ENCODE results near the gene ZNF99.

ZNF99 gene

DNA sequence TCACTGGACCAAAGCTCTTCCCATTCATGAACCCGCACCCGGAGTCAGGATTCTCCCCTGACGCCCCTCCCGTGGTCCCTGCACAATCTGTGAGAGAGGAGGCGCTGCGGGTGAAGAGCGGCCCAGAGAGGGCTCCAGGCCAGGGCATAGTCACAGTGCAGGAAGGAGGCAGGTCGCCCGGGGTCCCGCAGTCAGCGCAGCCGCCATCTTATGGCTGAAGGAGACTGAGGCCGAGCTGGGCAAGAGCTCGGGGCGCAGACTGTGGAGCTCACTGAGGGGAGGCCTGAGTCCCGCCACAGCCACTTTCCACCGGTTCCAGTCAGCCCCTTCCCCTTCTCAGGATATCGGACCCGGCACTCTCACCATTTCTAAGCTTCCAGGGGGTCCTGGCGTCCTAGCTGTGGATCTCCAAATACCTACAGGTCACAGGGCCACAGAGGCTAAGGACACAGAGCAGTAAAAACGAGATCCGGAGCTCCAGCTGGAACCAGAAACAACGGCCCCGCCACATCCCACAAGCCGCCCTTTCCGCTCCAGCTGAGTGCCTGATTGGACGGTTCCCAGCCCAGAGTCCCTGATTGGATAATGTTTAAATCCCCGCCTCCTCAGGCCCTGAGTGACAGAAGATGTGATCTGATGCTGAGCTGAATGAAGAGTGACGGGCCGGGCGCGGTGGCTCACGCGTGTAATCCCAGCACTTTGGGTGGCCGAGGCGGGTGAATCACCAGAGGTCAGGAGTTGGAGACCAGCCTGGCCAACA is at the start of gene ZNF99:
ZNF99 (minus strand) TSS at position 501 of the 760 bp plus-strand sequence; CDS start at position 366, 135 bp downstream.
- H3F3A ChIP-seq (ENCODE audit: low read depth): no peaks in the 10 kb centered on the region
- no peaks in the 10 kb centered on the region for H3K36me3 ChIP-seq (ENCODE audit: insufficient read depth, low read length)
- no peaks in the 10 kb centered on the region for H3K27me3 ChIP-seq (ENCODE audit: insufficient read depth, low read length, poor library complexity, severe bottlenecking)
- no peaks in the 10 kb centered on the region for H4K20me1 ChIP-seq (ENCODE audit: insufficient read depth, low read length, poor library complexity, severe bottlenecking)
- H3K4me3 ChIP-seq (ENCODE audit: low read length, poor library complexity, severe bottlenecking): no peak within 1 kb of the TSS
- no peaks in the 10 kb centered on the region for H3K9me3 ChIP-seq (ENCODE audit: insufficient read depth, low read depth, low read length)
- H3K4me2 ChIP-seq (ENCODE audit: low read depth, low read length, poor library complexity, severe bottlenecking): no peak within 1 kb of the TSS
- H2AFZ ChIP-seq (ENCODE audit: low read length): no peak within 1 kb of the TSS
- H3K4me1 ChIP-seq (ENCODE audit: insufficient read depth, low read length, poor library complexity, severe bottlenecking): no peaks in the 10 kb centered on the region
- no peaks in the 10 kb centered on the region for H3K79me2 ChIP-seq (ENCODE audit: insufficient read depth, low read length)
- H3K9me2 ChIP-seq (replicated peaks; ENCODE audit: low read depth, low read length): no peaks in the 10 kb centered on the region
- TF ChIP-seq CTCF (conservative IDR thresholded peaks at IDR 0.05; ENCODE audit: low read length): no peak
- TF ChIP-seq EZH2phosphoT487 (IDR thresholded peaks at IDR 0.05; ENCODE audit: borderline replicate concordance): no peak
- H3K9ac ChIP-seq (ENCODE audit: low read depth, low read length, poor library complexity, severe bottlenecking): no peak within 1 kb of the TSS

DNA sequence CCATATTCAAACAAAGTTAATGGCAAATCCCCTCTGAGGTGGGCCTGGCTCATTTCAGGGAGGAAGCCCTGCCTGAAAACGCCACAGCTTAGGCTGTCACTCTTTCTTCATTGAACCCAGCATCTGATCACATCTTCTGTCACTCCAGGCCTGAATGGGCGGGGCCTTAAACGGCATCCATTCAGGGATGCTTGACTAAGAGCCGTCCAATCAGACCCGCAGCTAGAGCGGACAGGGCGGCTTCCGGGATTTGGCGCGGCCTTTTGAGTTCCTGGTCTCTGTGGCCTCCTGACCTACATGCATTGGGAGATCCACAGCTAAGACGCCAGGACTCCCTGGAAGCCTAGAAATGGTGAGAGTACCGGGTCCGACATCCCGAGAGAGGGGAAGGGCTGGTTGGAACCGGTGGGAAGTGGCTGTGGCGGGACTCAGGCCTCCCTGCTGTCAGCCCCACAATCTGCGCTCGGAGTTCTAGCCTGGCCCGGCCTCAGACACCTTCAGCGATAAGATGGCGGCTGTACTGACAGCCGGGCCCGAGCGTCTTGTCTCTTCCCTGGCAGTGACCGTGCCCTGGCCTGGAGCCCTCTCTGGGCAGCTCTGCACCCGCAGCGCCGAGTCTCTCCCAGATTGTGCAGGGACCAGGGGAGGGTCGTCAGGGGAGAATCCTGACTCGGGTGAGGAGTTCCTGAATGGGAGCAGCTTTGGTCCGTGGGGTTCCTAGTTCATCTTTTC is 48.2 kb upstream of the ZNF99 start, which contains the start of gene ZNF723:
ZNF723 (plus strand) TSS at position 261 of the 732 bp plus-strand sequence; CDS start at position 350, 89 bp downstream.
- H3K9ac ChIP-seq (ENCODE audit: low read depth, low read length, poor library complexity, severe bottlenecking): no peak within 1 kb of the TSS
- H3K9me2 ChIP-seq (replicated peaks; ENCODE audit: low read depth, low read length): no peaks in the 10 kb centered on the region
- no peaks in the 10 kb centered on the region for H3K79me2 ChIP-seq (ENCODE audit: insufficient read depth, low read length)
- no peak within 1 kb of the TSS for H3K4me3 ChIP-seq (ENCODE audit: low read length, poor library complexity, severe bottlenecking)
- no peaks in the 10 kb centered on the region for H3K27me3 ChIP-seq (ENCODE audit: insufficient read depth, low read length, poor library complexity, severe bottlenecking)
- TF ChIP-seq EZH2phosphoT487 (IDR thresholded peaks at IDR 0.05; ENCODE audit: borderline replicate concordance): no peak
- TF ChIP-seq CTCF (conservative IDR thresholded peaks at IDR 0.05; ENCODE audit: low read length): no peak
- H2AFZ ChIP-seq (ENCODE audit: low read length): no peak within 1 kb of the TSS
- no peaks in the 10 kb centered on the region for H3F3A ChIP-seq (ENCODE audit: low read depth)
- peaks cover 4% of the 10 kb centered on the region; the same call in 1 of the 2 replicates for H3K9me3 ChIP-seq (ENCODE audit: insufficient read depth, low read depth, low read length)
- H3K4me2 ChIP-seq (ENCODE audit: low read depth, low read length, poor library complexity, severe bottlenecking): no peak within 1 kb of the TSS
- no peaks in the 10 kb centered on the region for H3K4me1 ChIP-seq (ENCODE audit: insufficient read depth, low read length, poor library complexity, severe bottlenecking)
- H4K20me1 ChIP-seq (ENCODE audit: insufficient read depth, low read length, poor library complexity, severe bottlenecking): no peaks in the 10 kb centered on the region
- H3K36me3 ChIP-seq (ENCODE audit: insufficient read depth, low read length): no peaks in the 10 kb centered on the region

GRCh38 chr19:22831211-22831610 is 47.3 kb upstream of the ZNF99 start:
- H3K27me3 ChIP-seq (ENCODE audit: insufficient read depth, low read length, poor library complexity, severe bottlenecking): no peaks in the 10 kb centered on the region
- H4K20me1 ChIP-seq (ENCODE audit: insufficient read depth, low read length, poor library complexity, severe bottlenecking): no peaks in the 10 kb centered on the region
- no peak for TF ChIP-seq EZH2phosphoT487 (IDR thresholded peaks at IDR 0.05; ENCODE audit: borderline replicate concordance)
- H3K9me3 ChIP-seq (ENCODE audit: insufficient read depth, low read depth, low read length): peaks cover 7% of the 10 kb centered on the region; the same call in 1 of the 2 replicates
- no peaks in the 10 kb centered on the region for H3K79me2 ChIP-seq (ENCODE audit: insufficient read depth, low read length)
- no peaks in the 10 kb centered on the region for H3K36me3 ChIP-seq (ENCODE audit: insufficient read depth, low read length)
- no peak overlapping the region for H3K4me2 ChIP-seq (ENCODE audit: low read depth, low read length, poor library complexity, severe bottlenecking)
- no peaks in the 10 kb centered on the region for H3F3A ChIP-seq (ENCODE audit: low read depth)
- H3K9me2 ChIP-seq (replicated peaks; ENCODE audit: low read depth, low read length): no peaks in the 10 kb centered on the region
- no peaks in the 10 kb centered on the region for H3K4me1 ChIP-seq (ENCODE audit: insufficient read depth, low read length, poor library complexity, severe bottlenecking)
- no peak overlapping the region for H3K4me3 ChIP-seq (ENCODE audit: low read length, poor library complexity, severe bottlenecking)
- no peak overlapping the region for H2AFZ ChIP-seq (ENCODE audit: low read length)
- H3K9ac ChIP-seq (ENCODE audit: low read depth, low read length, poor library complexity, severe bottlenecking): no peak overlapping the region
